Left lung (tissue), 10 donors: ENCODE measurements around the gene RFXAP. TPM values are rescaled to one million over a fixed set of nuclear protein-coding genes. Genes with fewer than 3 reads are reported as not detected.

ENCODE experiments used
- ATAC-seq: fragments of 200-7000 bp; cut with Tn5 transposase; one replicate; pipeline ENCODE4 v1.9.1; 2020; ENCODE audit warnings: moderate library complexity
- DNase-seq, 4 donors: peaks; one replicate each; pipeline ENCODE4 v3.0.0-alpha.2; 2013 to 2020
- H3K27ac ChIP-seq, 2 donors: fragments of 200-600 bp; sonication (generic) in 1 of 2; one replicate each; pipeline versions ENCODE4 v1.5.0 to v1.8.0; 2020 to 2021
- H3K27me3 ChIP-seq, 2 donors: fragments of 200-600 bp; sonication (generic) in 1 of 2; one replicate each; pipeline versions ENCODE4 v1.5.0 to v1.8.0; 2020 to 2021
- H3K36me3 ChIP-seq, 2 donors: fragments of 200-600 bp; sonication (generic) in 1 of 2; one replicate each; pipeline versions ENCODE4 v1.5.0 to v1.8.0; 2020 to 2021
- H3K4me1 ChIP-seq, 2 donors: fragments of 200-600 bp; one replicate each; pipeline ENCODE4 v1.8.0; 2021
- H3K4me3 ChIP-seq, 2 donors: fragments of 200-600 bp; sonication (generic) in 1 of 2; one replicate each; pipeline versions ENCODE4 v1.5.0 to v1.8.0; 2020 to 2021; ENCODE audit warnings: mild to moderate bottlenecking in 1 of 2
- H3K9me3 ChIP-seq, 2 donors: fragments of 200-600 bp; sonication (generic) in 1 of 2; one replicate each; pipeline versions ENCODE4 v1.5.0 to v1.8.0; 2020 to 2021
- intact Hi-C, 2 donors: fragments of 100-400 bp; cut with DNase I; formaldehyde crosslinking; loops; one replicate each; pipeline versions ENCODE4 v1.11.2 to v1.14.2; 2022
- polyA plus RNA-seq, 6 donors: library from polyadenylated mRNA; unstranded; fragments of 120-200 nt; gene quantifications; one replicate each; pipeline ENCODE4 v1.2.1, GENCODE V29; 2013; ENCODE audit not compliant: insufficient read length in 6 of 6
- total RNA-seq, 2 donors: library from RNA; stranded (reverse); fragmentation: NEBNext Ultra II Directional; extraction: Animal tissue kit (Norgen Biotek cat#: 25700); gene quantifications; one replicate each; pipeline ENCODE4 v1.2.1, GENCODE V29; 2021
- TF ChIP-seq, protein P1 (sequence below), 2 donors: fragments of 200-600 bp; sonication (generic) in 1 of 2; IDR thresholded peaks; one replicate each; pipeline versions ENCODE4 v1.5.0 to v1.8.0; 2021; ENCODE audit warnings: antibody characterized with exemption in 2 of 2
- donor health status: DM: no; HTN: yes; CAD: no.
- donor health status: DM: no; HTN: no; CAD: no.

Gene RFXAP
- total and polyA plus RNA-seq, 8 donors: 3.6 to 23.4 (median 17.8) TPM

DNA sequence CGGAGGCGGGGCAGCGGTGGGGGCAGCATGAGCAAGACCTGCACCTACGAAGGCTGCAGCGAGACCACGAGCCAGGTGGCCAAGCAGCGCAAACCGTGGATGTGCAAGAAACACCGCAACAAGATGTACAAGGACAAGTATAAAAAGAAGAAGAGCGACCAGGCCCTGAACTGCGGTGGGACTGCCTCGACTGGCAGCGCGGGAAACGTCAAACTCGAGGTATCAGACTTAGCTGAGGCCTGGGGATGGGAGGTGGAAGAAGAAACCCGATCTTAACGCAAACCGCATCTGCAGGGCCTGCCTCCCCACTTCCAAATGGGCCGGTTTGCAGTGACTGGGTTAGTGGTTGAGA lies 693 bp downstream of the RFXAP start:
- H3K27ac ChIP-seq: peak overlapping the region; percentile 60 to 80
- ATAC-seq (peak; percentile 35), DNase-seq (peak in 1 of 4 donors; percentile 20)

DNA sequence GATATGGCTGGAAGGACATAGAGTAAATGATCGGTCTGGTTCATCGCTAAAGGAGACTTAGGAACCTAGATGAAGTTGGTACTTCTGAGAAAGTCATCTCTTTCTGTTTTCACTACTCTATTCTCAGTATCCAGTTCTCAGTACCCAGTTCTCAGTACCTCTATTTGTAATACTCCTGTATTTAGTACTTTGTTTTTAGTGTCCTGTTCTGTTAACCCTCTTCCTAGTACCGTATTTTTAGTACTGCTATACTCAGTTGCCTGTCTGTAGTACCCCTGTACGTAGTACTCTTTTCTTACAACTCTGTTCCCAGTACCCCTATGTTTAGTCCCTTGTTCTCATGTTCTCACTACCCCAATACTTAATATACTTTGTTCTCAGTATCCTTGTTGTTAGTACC lies 1.2 kb downstream of the RFXAP start:
- ATAC-seq (no peak), DNase-seq (no peak)
- Histone ChIP-seq H3K9me3 (no peaks in the 10 kb centered on the region), H3K36me3 (no peaks in the 10 kb centered on the region), H3K27ac (no peak overlapping the region), H3K27me3 (no peaks in the 10 kb centered on the region), H3K4me3 (peak overlapping the region; percentile 78), H3K4me1 (peaks cover 9 to 26% of the 10 kb centered on the region in 2 donors)
- intact Hi-C loops: no loop called here
- TF ChIP-seq, protein P1, sequence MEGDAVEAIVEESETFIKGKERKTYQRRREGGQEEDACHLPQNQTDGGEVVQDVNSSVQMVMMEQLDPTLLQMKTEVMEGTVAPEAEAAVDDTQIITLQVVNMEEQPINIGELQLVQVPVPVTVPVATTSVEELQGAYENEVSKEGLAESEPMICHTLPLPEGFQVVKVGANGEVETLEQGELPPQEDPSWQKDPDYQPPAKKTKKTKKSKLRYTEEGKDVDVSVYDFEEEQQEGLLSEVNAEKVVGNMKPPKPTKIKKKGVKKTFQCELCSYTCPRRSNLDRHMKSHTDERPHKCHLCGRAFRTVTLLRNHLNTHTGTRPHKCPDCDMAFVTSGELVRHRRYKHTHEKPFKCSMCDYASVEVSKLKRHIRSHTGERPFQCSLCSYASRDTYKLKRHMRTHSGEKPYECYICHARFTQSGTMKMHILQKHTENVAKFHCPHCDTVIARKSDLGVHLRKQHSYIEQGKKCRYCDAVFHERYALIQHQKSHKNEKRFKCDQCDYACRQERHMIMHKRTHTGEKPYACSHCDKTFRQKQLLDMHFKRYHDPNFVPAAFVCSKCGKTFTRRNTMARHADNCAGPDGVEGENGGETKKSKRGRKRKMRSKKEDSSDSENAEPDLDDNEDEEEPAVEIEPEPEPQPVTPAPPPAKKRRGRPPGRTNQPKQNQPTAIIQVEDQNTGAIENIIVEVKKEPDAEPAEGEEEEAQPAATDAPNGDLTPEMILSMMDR (IDR thresholded peaks at IDR 0.05): no peak

More for the DNA sequence above, 693 bp downstream of the RFXAP start:
- TF ChIP-seq, protein P1 (IDR thresholded peaks at IDR 0.05): no peak
- H3K9me3 ChIP-seq: no peaks in the 10 kb centered on the region
- no peaks in the 10 kb centered on the region for H3K27me3 ChIP-seq
- peaks cover 9 to 28% of the 10 kb centered on the region in 2 donors for H3K4me1 ChIP-seq
- no peaks in the 10 kb centered on the region for H3K36me3 ChIP-seq
- H3K4me3 ChIP-seq: peak overlapping the region; percentile 78
- intact Hi-C loops: no loop called here

DNA sequence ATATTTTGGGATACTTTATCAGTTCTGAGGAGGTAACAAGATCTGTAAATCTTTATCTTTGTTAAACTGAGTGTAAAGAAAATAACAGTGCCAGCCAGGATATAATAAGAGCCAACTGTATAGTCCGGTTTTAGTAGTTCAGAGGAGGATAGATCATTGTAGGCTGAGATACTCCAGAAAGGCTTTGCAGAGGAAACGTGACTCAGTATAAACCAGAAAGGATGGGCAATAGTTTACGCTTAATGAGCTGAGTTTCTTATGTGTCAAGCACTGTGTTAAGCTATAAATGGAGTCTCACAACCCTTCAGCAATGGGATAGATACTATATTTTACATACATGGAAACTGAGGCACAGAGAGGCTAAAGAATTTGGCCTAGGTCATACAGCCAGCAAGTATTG lies 3.8 kb downstream of the RFXAP start:
- Histone ChIP-seq H3K4me3 (no peak overlapping the region), H3K9me3 (no peaks in the 10 kb centered on the region), H3K36me3 (peaks cover 0 to 7% of the 10 kb centered on the region in 2 donors), H3K27me3 (no peaks in the 10 kb centered on the region), H3K27ac (no peak overlapping the region), H3K4me1 (peaks cover 9 to 26% of the 10 kb centered on the region in 2 donors)
- no peak for DNase-seq
- intact Hi-C loops: no loop called here
- TF ChIP-seq, protein P1 (IDR thresholded peaks at IDR 0.05): no peak
- no peak for ATAC-seq

DNA sequence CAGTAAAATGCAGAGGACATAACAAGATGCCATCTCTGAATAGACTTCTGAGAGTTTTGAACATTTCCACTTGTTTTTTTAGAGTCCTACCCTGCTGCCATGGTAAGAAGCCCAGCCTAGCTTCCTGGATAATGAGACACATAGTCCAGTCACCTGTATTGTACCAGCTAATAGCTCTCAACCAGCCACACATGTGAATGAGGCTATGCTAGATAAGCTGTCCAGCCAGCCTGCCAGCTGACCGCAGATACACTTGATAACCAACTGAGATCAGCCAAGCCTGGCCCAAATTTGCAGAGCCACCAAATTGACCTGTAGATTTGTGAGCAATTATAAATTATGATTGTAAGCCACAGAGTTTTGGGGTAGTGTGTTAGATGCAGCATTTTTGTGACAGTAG lies 10.7 kb downstream of the RFXAP start:
- H3K27ac ChIP-seq: no peak overlapping the region
- DNase-seq: no peak
- intact Hi-C loops: no loop called here
- TF ChIP-seq, protein P1 (IDR thresholded peaks at IDR 0.05): no peak
- H3K4me3 ChIP-seq: no peak overlapping the region
- ATAC-seq: peak; percentile 76
- no peaks in the 10 kb centered on the region for H3K4me1 ChIP-seq
- peaks cover 0 to 17% of the 10 kb centered on the region in 2 donors for H3K36me3 ChIP-seq
- H3K9me3 ChIP-seq: no peaks in the 10 kb centered on the region
- H3K27me3 ChIP-seq: no peaks in the 10 kb centered on the region

DNA sequence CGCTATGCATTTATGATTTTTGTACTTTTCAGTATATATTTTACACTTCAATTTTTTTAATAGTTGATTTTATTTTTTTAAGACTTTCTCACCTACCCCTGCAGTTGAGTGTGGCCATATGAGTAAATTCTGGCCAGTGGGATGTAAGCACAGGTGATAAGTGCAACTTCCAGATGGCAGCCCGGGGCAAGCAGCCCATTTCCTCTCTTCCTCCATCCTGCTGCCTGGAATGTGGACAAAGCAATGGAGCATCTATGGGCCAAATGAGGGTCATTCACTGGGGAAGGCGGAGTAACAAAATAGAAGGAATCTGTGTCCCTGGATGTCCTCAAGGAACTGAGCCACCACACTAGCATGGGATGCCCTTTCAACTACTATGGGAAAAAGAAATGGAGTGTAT lies 12.3 kb downstream of the RFXAP start:
- Histone ChIP-seq H3K4me3 (no peak overlapping the region), H3K36me3 (peaks cover 0 to 17% of the 10 kb centered on the region in 2 donors), H3K4me1 (no peaks in the 10 kb centered on the region), H3K27me3 (no peaks in the 10 kb centered on the region), H3K27ac (no peak overlapping the region), H3K9me3 (no peaks in the 10 kb centered on the region)
- DNase-seq (no peak), ATAC-seq (no peak)
- intact Hi-C loops: no loop called here
- TF ChIP-seq, protein P1 (IDR thresholded peaks at IDR 0.05): no peak
